ENCODE results near the gene MEGF10.
"Not testable (repeated sequence)": the region's sequence is repeated elsewhere in the genome, so short reads cannot be mapped to it uniquely, and the experiment has no call there.

Gene MEGF10

GRCh38 chr5:127297348-127298035, 6.9 kb downstream of the MEGF10 start:
- DNase-seq (ENCODE audit: low read depth in 1 of 2, low spot score in 1 of 2): no peak

- no peak for DNase-seq (ENCODE audit: low read depth in 1 of 2, low spot score in 1 of 2)
Observed at GRCh38 chr5:127298036-127298429, 7.4 kb downstream of the MEGF10 start.

GRCh38 chr5:127298656-127299055, 8.1 kb downstream of the MEGF10 start:
- DNase-seq (ENCODE audit: low read depth in 1 of 2, low spot score in 1 of 2): no peak

GRCh38 chr5:127299678-127300077, 9.1 kb downstream of the MEGF10 start:
- DNase-seq (ENCODE audit: low read depth in 1 of 2, low spot score in 1 of 2): no peak

- DNase-seq (ENCODE audit: low read depth in 1 of 2, low spot score in 1 of 2): no peak
Observed at GRCh38 chr5:127302509-127302908, 11.9 kb downstream of the MEGF10 start.

- DNase-seq (ENCODE audit: low read depth in 1 of 2, low spot score in 1 of 2): no peak
Observed at GRCh38 chr5:127303404-127303803, 12.8 kb downstream of the MEGF10 start.

GRCh38 chr5:127305493-127305892, 14.9 kb downstream of the MEGF10 start:
- no peak for DNase-seq (ENCODE audit: low read depth in 1 of 2, low spot score in 1 of 2)

- no peak for DNase-seq (ENCODE audit: low read depth in 1 of 2, low spot score in 1 of 2)
Observed at GRCh38 chr5:127306036-127306435, 15.4 kb downstream of the MEGF10 start.

GRCh38 chr5:127306647-127307046, 16.1 kb downstream of the MEGF10 start:
- no peak for DNase-seq (ENCODE audit: low read depth in 1 of 2, low spot score in 1 of 2)

GRCh38 chr5:127307868-127308267, 17.3 kb downstream of the MEGF10 start:
- DNase-seq (ENCODE audit: low read depth in 1 of 2, low spot score in 1 of 2): no peak

GRCh38 chr5:127308325-127308724, 17.7 kb downstream of the MEGF10 start:
- not testable (repeated sequence) for DNase-seq (ENCODE audit: low read depth in 1 of 2, low spot score in 1 of 2)

GRCh38 chr5:127308945-127309344, 18.3 kb downstream of the MEGF10 start:
- DNase-seq (ENCODE audit: low read depth in 1 of 2, low spot score in 1 of 2): no peak

- DNase-seq (ENCODE audit: low read depth in 1 of 2, low spot score in 1 of 2): no peak
Observed at GRCh38 chr5:127311349-127311748, 20.8 kb downstream of the MEGF10 start.

- no peak for DNase-seq (ENCODE audit: low read depth in 1 of 2, low spot score in 1 of 2)
Observed at GRCh38 chr5:127311781-127312525, 21.4 kb downstream of the MEGF10 start.

GRCh38 chr5:127313379-127313778, 22.8 kb downstream of the MEGF10 start:
- no peak for DNase-seq (ENCODE audit: low read depth in 1 of 2, low spot score in 1 of 2)

- DNase-seq (ENCODE audit: low read depth in 1 of 2, low spot score in 1 of 2): peak; percentile 39 to 55
Observed at GRCh38 chr5:127313847-127314473, 23.4 kb downstream of the MEGF10 start.

- no peak for DNase-seq (ENCODE audit: low read depth in 1 of 2, low spot score in 1 of 2)
Observed at GRCh38 chr5:127316011-127316410, 25.4 kb downstream of the MEGF10 start.

GRCh38 chr5:127317385-127317784, 26.8 kb downstream of the MEGF10 start:
- DNase-seq (ENCODE audit: low read depth in 1 of 2, low spot score in 1 of 2): not testable (repeated sequence)

GRCh38 chr5:127320032-127320965, 29.7 kb downstream of the MEGF10 start:
- no peak for DNase-seq (ENCODE audit: low read depth in 1 of 2, low spot score in 1 of 2)

- no peak for DNase-seq (ENCODE audit: low read depth in 1 of 2, low spot score in 1 of 2)
Observed at GRCh38 chr5:127321465-127321864, 30.9 kb downstream of the MEGF10 start.

GRCh38 chr5:127322403-127322802, 31.8 kb downstream of the MEGF10 start:
- DNase-seq (ENCODE audit: low read depth in 1 of 2, low spot score in 1 of 2): no peak

Data from activated CD4-positive, alpha-beta T cell treated with anti-CD3 and anti-CD28 coated beads, Interleukin-2, amount 50 U/mL, for 24 hours (primary cell).